Fibroblast of mammary gland (primary cell): Measurements from ENCODE around the gene UBA7.

Source experiments
- DNase-seq: peaks from one replicate; pipeline ENCODE4 v3.0.0-alpha.2; 2010; ENCODE audit warnings: low read depth
- H3K4me3 ChIP-seq: 2 replicates; pipeline ENCODE4 v1.5.1; 2011; ENCODE audit warnings: low read depth, mild to moderate bottlenecking, low read length, moderate library complexity; ENCODE audit not compliant: control insufficient read depth
- CTCF ChIP-seq: conservative IDR thresholded peaks from 2 replicates; pipeline ENCODE4 v1.5.1; 2011; ENCODE audit warnings: low read depth, low read length, inconsistent platforms; ENCODE audit not compliant: control insufficient read depth, insufficient read depth

UBA7 gene

DNA sequence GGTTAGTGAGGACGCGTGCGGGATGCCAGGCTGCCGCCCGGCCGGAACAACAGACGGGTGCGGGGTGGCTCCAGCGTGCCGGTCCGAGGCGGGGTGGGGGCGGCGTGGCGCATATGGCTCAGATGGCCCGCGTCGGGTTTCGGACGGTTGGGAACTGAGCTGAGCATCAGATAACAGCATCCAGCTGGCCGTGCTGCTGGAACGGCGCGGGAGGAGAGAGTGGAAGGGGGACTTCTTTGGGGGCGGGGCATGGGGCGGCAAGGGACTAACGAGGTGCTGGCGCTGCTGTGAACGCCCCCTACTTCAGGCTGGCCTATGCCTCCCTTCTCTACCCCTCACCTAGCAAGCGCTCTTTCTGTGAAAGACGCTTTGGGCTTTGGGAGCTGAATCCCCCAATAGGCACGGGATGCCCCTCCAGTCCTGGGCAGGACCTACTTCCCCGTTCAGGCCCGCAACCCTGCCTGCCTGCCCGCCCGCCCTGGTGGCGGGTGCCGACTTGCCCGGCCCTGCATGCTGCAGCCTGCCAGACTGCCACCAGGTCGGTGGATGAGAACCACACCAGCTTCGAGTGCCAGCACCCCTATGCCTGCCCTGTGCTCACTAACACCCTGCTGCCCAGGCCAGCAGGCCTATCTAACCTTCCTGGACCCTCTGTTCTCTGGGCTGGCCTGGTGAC is 10.2 kb downstream of the UBA7 start:
- no peak for TF ChIP-seq CTCF
- H3K4me3 ChIP-seq, result peak overlapping the region; percentile 83
- no peak for DNase-seq

GRCh38 chr3:49802719-49803464 is 10.9 kb downstream of the UBA7 start, which contains the start of gene INKA1:
INKA1 (plus strand) TSS chr3:49803261; CDS start chr3:49803393, 132 bp downstream.
- H3K4me3 ChIP-seq, result peak within 1 kb of the TSS; percentile 83
- DNase-seq, result peak; percentile 77
- TF ChIP-seq CTCF, result peak; percentile 76

- H3K4me3 ChIP-seq, result no peak overlapping the region
- DNase-seq, result no peak
- no peak for TF ChIP-seq CTCF
Measured at GRCh38 chr3:49801160-49801559, 12.6 kb downstream of the UBA7 start.

- no peak within 1 kb of the TSS for H3K4me3 ChIP-seq
- TF ChIP-seq CTCF, result no peak
- peak; percentile 81 for DNase-seq
Measured at GRCh38 chr3:49799761-49800160, 14.0 kb downstream of the UBA7 start, which contains the start of gene CDHR4. CDHR4 (minus strand) TSS chr3:49799873; CDS start chr3:49799812, 61 bp downstream.

- H3K4me3 ChIP-seq, result no peak overlapping the region
- TF ChIP-seq CTCF, result no peak
- no peak for DNase-seq
Measured at GRCh38 chr3:49799105-49799504, 14.6 kb downstream of the UBA7 start.

DNA sequence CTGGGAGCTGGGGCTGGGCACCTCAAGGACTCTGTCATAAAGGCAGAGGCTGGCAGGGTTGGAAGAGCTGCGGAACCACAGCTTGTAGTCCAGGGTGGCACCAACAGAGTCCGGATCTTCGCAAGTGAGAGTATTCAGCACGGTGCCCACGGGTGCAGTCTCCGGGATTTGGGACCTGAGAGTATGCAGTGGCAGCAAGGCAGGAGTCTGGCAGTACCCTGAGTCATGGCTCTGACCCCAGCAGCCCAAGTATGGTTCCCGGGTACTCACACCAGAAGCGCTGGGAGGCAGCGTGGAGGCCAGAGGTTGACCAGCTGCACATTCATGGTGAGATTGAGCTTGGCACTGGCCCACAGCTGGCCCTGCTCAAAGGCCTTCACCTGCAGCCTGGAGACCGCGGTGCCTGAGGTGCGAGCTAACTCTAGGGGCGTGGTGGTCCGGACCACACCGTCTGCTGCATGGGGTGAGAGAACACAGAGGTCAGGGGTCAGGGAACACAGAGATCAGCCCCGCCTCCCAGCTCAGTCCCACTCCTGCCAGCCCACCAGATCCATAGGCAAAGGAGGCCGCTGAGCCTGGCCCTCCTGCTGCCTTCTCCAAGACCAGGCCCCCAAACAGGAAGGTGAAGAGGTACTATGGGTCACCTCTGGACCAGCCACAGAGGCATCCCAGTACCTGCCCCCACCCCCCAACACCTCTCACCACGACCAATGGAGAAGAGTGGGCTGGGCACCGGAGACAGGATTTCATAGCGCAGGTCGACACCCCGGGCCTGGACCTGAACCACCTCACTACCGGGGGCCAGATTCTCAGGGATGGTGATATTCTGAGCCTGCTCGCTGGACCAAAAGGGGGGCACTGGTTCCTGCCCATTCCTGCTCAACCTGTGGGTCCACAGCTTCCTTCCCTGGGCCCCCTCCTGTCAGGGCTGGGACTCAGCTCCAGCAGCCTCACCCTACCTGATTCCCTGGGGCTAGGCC is 18.5 kb downstream of the UBA7 start:
- H3K4me3 ChIP-seq, result no peak overlapping the region
- no peak for TF ChIP-seq CTCF

More for the DNA sequence above, 18.5 kb downstream of the UBA7 start:
- DNase-seq, result no peak
